ENCODE results near the gene SLCO4A1.

Gene SLCO4A1

DNA sequence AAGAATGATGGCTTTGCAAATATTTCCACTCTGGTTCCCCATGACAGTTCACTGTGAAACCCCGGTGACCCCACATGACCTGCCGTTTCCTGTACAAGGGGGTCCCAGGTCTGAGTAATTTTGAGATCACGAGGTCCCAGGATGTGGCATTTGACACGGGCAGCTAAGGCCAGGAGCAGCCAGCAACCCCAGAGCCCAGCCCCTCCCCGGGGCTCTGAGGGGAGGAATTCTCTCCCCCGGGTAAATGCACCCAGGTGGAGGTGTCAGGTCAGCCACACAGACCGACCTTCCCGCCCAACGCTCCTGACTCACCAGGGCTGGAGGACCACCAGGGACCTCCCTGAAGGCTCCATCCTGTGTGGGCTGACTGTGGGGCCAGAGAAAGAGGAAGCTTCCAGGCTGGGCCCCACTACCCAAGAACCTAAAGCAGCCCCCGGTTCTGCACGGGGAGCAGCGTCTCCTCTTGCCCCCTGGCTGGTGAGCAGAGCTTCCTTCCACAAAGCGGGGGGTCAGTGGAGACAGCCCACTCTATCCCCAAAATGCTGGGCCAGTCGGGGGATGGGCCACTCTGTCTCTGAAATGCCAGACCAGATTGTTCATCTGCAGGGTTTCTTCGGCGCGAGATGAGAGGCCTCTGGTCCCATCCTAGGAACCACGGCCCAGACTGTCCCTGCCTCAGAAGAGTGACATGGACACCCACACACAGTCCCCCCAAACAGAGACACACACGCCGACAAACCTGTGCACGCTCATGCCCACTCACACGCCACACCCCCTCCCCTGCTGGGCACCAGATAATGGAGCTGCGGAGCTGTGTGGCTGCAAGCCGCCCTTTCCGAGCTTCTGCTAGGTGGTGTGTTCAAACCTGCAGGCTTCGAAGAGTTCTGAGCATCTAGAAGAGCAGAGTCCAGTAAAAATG lies 23.4 kb upstream of the SLCO4A1 start:
- TF ChIP-seq CTCF (IDR thresholded peaks at IDR 0.05) (no peak), ZFX (IDR thresholded peaks at IDR 0.05; ENCODE audit: borderline replicate concordance) (no peak)
- H3K27ac ChIP-seq: no peak overlapping the region

DNA sequence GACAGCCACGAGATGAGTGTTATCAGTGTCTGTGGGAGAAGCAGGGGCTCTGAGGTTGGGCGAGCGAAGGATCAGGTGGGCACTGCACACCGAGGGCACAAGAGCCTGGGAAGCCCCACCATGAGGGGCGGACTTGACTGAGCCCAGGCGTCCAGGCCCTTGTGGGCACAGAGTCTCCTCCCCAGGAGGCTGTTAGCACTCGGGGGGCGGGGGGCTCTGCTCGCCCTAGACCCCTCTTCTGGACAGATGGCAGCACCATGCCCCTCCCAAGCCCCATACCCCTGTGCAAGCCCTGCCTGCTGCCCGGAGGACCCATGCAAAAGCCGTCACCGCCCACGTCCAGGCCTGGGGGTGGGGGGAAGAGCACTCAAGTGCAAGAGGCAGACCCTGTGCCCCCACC lies 21.7 kb upstream of the SLCO4A1 start:
- TF ChIP-seq CTCF (IDR thresholded peaks at IDR 0.05) (no peak), ZFX (IDR thresholded peaks at IDR 0.05; ENCODE audit: borderline replicate concordance) (no peak)
- no peak overlapping the region for H3K27ac ChIP-seq

DNA sequence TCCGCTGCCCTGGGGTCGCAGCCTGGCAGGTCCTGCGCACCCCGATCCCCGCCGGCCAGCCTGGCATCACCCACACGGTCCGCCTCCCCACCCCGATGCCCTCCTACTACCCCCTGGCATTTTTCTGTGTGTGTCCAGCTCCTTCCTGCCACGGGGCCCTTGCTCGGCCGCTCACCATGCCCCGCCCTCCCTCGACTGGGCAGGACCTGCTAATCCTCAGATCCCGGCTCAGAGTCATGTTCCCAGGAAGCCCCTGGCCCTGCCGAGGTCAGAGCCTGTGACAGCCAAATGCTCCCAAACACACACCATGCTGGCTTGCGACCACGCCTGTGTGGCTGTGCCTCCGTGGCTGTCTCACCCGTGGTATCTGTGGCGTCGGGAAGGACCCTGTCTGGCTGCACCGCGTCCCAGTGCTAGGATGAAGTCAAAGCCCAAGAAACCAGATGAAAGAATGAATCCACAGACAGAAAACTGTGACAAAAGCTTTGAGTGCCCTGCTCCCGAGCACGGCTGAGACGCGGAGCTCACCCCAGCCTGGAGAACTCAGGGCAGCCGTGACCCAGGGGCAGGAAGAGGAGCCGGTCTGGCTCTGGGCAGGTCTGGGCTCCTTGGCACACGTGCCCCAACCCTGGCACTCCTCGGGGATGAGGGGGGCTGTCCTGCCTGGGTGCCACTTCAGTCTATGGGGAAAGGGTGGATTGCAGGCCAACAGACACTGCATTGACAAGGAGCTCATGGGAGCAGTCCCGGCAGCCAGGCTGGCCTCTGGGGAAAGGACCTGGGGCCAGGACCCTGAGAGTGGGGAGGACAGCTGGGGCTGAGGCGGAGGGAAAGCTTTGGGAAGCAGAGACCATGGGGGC lies 20.8 kb upstream of the SLCO4A1 start:
- no peak overlapping the region for H3K27ac ChIP-seq
- TF ChIP-seq CTCF (IDR thresholded peaks at IDR 0.05) (no peak), ZFX (IDR thresholded peaks at IDR 0.05; ENCODE audit: borderline replicate concordance) (no peak)

- H3K27ac ChIP-seq: no peak overlapping the region
- no peak for TF ChIP-seq ZFX (IDR thresholded peaks at IDR 0.05; ENCODE audit: borderline replicate concordance)
- no peak for TF ChIP-seq CTCF (IDR thresholded peaks at IDR 0.05)
Observed at GRCh38 chr20:62622178-62622876, 20.0 kb upstream of the SLCO4A1 start.

DNA sequence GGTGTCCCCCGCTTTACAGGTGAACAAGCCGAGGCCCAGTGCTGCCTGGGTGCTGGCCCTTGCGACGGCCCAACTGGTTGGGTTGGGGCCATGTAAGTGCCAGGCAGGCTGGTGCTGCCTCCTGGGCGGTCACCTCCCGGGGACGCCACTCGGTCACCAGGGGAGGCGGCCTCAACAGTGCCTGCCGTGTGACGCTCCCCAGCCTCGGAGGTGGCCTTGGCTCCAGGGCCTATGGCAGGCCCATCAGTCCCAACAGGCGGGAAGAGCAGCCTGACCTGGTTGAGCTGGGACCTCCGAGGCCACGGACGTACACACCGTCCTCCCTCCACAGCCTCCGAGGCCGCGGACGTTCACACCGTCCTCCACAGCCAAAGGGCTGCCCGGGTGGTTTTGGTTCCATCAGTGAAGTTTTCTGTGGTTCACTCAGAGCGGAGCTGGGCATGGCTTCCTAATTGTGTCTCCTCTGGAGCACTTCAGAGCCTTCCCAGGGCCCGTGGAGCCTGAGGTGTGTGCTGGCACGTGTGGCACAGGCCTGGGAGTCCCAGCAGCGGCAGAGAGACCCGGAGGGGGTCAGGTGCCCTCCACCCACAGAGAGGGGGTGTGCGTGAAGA lies 19.3 kb upstream of the SLCO4A1 start:
- H3K27ac ChIP-seq: peak overlapping the region; percentile 78
- no peak for TF ChIP-seq ZFX (IDR thresholded peaks at IDR 0.05; ENCODE audit: borderline replicate concordance)
- no peak for TF ChIP-seq CTCF (IDR thresholded peaks at IDR 0.05)

- TF ChIP-seq CTCF (IDR thresholded peaks at IDR 0.05) (no peak), ZFX (IDR thresholded peaks at IDR 0.05; ENCODE audit: borderline replicate concordance) (no peak)
- peak overlapping the region; percentile 78 for H3K27ac ChIP-seq
Observed at GRCh38 chr20:62623488-62624324, 18.6 kb upstream of the SLCO4A1 start.
